ENCODE measurements around the gene MAN1A1.

GRCh38 chr6:119184008-119184648, 165.4 kb downstream of the MAN1A1 start:
- TF ChIP-seq POLR2AphosphoS5 (IDR thresholded peaks at IDR 0.05) (no peak), POLR2A (IDR thresholded peaks at IDR 0.05) (no peak)
- TF ChIP-seq, protein P1, sequence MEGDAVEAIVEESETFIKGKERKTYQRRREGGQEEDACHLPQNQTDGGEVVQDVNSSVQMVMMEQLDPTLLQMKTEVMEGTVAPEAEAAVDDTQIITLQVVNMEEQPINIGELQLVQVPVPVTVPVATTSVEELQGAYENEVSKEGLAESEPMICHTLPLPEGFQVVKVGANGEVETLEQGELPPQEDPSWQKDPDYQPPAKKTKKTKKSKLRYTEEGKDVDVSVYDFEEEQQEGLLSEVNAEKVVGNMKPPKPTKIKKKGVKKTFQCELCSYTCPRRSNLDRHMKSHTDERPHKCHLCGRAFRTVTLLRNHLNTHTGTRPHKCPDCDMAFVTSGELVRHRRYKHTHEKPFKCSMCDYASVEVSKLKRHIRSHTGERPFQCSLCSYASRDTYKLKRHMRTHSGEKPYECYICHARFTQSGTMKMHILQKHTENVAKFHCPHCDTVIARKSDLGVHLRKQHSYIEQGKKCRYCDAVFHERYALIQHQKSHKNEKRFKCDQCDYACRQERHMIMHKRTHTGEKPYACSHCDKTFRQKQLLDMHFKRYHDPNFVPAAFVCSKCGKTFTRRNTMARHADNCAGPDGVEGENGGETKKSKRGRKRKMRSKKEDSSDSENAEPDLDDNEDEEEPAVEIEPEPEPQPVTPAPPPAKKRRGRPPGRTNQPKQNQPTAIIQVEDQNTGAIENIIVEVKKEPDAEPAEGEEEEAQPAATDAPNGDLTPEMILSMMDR (IDR thresholded peaks at IDR 0.05), result no peak

Data from sigmoid colon (tissue), 4 donors.